ENCODE measurements around the gene AIFM3.

AIFM3 gene

DNA sequence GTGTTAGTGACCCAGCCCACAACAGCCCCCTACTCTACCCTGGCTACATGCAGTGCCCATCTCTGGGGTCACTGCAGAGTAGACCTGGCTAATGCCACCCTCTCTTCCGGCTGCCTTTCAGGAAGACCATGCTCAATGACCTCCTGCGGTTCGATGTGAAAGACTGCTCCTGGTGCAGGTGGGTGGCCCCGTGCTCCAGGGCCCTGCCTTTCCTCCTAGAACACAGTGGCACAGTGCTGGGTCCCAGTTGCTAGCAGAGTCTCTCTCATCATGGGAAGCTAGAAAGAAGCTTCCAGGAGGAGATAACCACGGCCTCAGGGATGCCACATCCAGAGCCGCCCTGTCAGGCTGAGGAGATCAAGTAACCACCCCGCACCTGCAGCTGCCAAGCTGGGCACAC, 18.7 kb downstream of the AIFM3 start:
- H3K36me3 ChIP-seq (replicated peaks), result peaks cover 48% of the 10 kb centered on the region
- in situ Hi-C loops (cut with HindIII; ENCODE audit: low pct_ligation_motif_present, low sequenced_read_pairs), result no loop called here
- TF ChIP-seq, protein P1, sequence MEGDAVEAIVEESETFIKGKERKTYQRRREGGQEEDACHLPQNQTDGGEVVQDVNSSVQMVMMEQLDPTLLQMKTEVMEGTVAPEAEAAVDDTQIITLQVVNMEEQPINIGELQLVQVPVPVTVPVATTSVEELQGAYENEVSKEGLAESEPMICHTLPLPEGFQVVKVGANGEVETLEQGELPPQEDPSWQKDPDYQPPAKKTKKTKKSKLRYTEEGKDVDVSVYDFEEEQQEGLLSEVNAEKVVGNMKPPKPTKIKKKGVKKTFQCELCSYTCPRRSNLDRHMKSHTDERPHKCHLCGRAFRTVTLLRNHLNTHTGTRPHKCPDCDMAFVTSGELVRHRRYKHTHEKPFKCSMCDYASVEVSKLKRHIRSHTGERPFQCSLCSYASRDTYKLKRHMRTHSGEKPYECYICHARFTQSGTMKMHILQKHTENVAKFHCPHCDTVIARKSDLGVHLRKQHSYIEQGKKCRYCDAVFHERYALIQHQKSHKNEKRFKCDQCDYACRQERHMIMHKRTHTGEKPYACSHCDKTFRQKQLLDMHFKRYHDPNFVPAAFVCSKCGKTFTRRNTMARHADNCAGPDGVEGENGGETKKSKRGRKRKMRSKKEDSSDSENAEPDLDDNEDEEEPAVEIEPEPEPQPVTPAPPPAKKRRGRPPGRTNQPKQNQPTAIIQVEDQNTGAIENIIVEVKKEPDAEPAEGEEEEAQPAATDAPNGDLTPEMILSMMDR (IDR thresholded peaks at IDR 0.05; ENCODE audit: low read depth, low read length, missing control alignments), result no peak
- H3K4me3 ChIP-seq (ENCODE audit: low read depth, low read length), result no peak overlapping the region
- no peaks in the 10 kb centered on the region for H3K27me3 ChIP-seq (replicated peaks)
- no peak overlapping the region for H3K27ac ChIP-seq
- DNase-seq, result no peak

DNA sequence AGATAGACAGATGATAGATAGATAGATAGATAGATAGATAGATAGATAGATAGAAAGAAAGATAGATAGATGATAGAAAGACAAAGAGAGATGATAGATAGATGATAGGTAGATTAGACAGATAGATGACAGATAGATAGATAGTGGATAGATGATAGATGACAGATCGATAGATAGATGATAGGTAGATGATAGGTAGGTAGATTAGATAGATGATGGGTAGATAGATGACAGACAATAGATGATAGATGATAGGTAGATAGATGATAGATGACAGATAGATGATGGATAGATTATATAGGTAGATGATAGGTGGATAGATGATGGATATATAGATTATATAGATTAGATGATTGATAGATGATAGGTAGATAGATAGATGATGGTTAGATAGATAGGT, 19.3 kb downstream of the AIFM3 start:
- no peak overlapping the region for H3K27ac ChIP-seq
- TF ChIP-seq, protein P1 (IDR thresholded peaks at IDR 0.05; ENCODE audit: low read depth, low read length, missing control alignments), result no peak
- H3K4me3 ChIP-seq (ENCODE audit: low read depth, low read length), result no peak overlapping the region
- no peak for DNase-seq
- in situ Hi-C loops (cut with HindIII; ENCODE audit: low pct_ligation_motif_present, low sequenced_read_pairs), result no loop called here
- H3K27me3 ChIP-seq (replicated peaks), result no peaks in the 10 kb centered on the region
- H3K36me3 ChIP-seq (replicated peaks), result peaks cover 53% of the 10 kb centered on the region

DNA sequence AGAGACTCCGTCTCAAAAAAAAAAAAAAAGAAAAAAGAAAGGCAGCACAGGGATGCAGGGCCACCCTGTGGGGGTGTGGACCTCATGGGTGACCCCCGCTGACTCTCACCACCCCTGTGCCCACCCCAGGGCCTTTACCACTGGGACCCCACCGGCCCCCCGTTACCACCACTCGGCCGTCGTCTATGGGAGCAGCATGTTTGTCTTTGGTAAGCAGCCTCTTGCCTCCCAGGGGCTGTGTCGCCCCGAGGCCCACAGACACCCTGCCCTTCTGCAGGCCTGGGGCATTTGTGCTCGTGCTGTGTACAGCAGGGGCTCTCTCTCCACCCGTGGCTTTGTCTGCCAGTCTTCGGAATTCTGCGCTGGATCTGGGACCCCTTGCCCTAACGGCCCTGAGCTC, 20.3 kb downstream of the AIFM3 start:
- no peak overlapping the region for H3K4me3 ChIP-seq (ENCODE audit: low read depth, low read length)
- peaks cover 63% of the 10 kb centered on the region for H3K36me3 ChIP-seq (replicated peaks)
- in situ Hi-C loops (cut with HindIII; ENCODE audit: low pct_ligation_motif_present, low sequenced_read_pairs), result no loop called here
- no peak for DNase-seq
- TF ChIP-seq, protein P1 (IDR thresholded peaks at IDR 0.05; ENCODE audit: low read depth, low read length, missing control alignments), result no peak
- H3K27me3 ChIP-seq (replicated peaks), result no peaks in the 10 kb centered on the region
- no peak overlapping the region for H3K27ac ChIP-seq

DNA sequence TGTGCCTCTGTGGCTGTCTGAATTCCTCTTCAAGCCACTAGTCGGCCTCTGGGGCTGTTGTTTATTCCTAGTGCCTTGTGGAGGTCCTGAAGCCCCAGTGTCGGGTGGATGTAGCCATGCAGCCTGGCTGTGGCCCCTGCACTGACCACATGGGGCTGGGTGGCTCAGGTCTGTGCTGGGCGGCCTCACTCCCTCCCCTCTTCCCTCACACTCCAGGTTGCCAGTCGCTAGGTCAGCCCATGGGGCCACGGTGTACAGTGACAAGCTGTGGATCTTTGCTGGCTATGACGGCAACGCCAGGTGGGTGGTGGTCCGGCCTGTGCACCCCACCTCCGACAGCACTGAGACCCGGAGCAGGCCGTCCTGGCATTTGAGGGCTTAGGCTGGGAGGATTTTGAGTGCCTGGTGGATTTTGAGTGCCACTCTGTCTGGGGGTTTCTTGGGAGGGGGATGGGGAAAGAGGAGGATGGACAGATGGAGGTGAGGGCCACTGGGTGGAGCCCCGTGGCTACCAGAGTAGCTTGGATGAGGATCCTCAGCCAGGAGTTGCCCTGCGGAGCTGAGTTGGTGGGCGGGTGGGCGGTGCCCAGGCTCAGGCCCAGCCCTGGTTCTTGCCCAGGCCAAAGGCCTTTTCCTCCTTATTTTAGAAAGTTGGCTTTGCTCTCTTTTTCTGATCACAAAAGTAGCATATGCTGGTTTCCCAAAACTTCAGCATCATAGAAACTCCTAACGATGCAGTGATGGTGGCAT, 21.7 kb downstream of the AIFM3 start:
- Histone ChIP-seq H3K27me3 (replicated peaks) (no peaks in the 10 kb centered on the region), H3K27ac (no peak overlapping the region), H3K4me3 (ENCODE audit: low read depth, low read length) (no peak overlapping the region), H3K36me3 (replicated peaks) (peaks cover 72% of the 10 kb centered on the region)
- TF ChIP-seq, protein P1 (IDR thresholded peaks at IDR 0.05; ENCODE audit: low read depth, low read length, missing control alignments), result no peak
- in situ Hi-C loops (cut with HindIII; ENCODE audit: low pct_ligation_motif_present, low sequenced_read_pairs), result no loop called here
- no peak for DNase-seq

DNA sequence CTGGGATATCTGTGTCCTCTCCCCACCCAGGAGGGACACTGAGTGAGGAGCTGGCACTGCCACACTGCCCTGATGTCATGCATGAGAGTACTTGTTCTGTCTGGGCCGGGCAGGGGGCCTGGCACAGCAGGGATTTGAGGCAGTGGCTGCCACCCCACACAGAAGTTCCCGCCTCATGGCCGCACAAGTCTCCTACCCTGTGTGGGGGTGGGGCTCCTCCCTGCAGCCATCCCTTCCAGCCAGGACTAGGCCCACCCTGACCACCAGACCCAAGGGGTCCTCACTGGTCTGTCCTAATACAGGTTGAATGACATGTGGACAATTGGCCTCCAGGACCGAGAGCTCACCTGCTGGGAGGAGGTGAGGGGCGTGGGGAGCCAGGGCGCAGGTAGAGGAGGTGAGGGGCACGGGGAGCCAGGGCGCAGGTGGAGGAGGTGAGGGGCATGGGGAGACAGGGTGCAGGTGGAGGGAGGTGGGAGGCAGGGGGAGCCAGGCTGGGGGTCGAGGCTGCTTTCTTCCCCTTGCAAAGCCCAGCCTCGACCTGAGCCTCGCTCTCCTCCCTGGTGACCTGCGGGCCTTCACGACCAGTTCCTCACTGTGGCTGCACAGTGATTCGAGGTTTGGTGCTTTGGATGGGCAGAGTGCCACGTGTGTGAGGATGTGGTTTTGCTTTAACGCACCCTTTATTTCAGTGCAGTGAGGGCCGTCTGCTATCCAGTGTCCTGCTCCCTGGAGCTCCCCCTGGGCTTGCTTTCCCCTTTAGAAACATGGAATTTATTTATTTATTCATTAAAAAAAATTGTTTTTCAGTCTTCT, 22.5 kb downstream of the AIFM3 start:
- Histone ChIP-seq H3K4me3 (ENCODE audit: low read depth, low read length) (no peak overlapping the region), H3K27ac (no peak overlapping the region), H3K27me3 (replicated peaks) (no peaks in the 10 kb centered on the region), H3K36me3 (replicated peaks) (peaks cover 74% of the 10 kb centered on the region)
- in situ Hi-C loops (cut with HindIII; ENCODE audit: low pct_ligation_motif_present, low sequenced_read_pairs), result no loop called here
- TF ChIP-seq, protein P1 (IDR thresholded peaks at IDR 0.05; ENCODE audit: low read depth, low read length, missing control alignments), result no peak
- no peak for DNase-seq

Measured in brain microvascular endothelial cell (primary cell).